HG02840 (cell line): Measurements from ENCODE around the gene GAL3ST3.
A peak's percentile ranks its signal among the peaks of the same experiment; 100 is the strongest.
"Not testable (repeated sequence)": the region's sequence is repeated elsewhere in the genome, so short reads cannot be mapped to it uniquely, and the experiment has no call there.

Source experiments
- ATAC-seq: cut with Tn5 transposase; IDR thresholded peaks from one replicate; pipeline ENCODE4 v1.9.1; 2021; ENCODE audit warnings: mild to moderate bottlenecking, moderate library complexity, moderate number of reproducible peaks; ENCODE audit not compliant: unreplicated experiment, low FRiP score

GAL3ST3 gene

GRCh38 chr11:66048547-66049323 lies at the start of gene GAL3ST3:
TSS of gene GAL3ST3 (minus strand) at chr11:66049161. CDS start at chr11:66045415, 3,746 bp downstream.
- ATAC-seq = no peak

- ATAC-seq = not testable (repeated sequence)
Observed at GRCh38 chr11:66092125-66092524, 43.2 kb upstream of the GAL3ST3 start.

GRCh38 chr11:66090288-66090687 lies 41.3 kb upstream of the GAL3ST3 start:
- no peak for ATAC-seq

- ATAC-seq = no peak
Observed at GRCh38 chr11:66089067-66089466, 40.1 kb upstream of the GAL3ST3 start.

GRCh38 chr11:66087148-66087908 lies 38.4 kb upstream of the GAL3ST3 start:
- ATAC-seq = no peak

GRCh38 chr11:66084821-66085475 lies 36.0 kb upstream of the GAL3ST3 start:
- ATAC-seq = no peak

- ATAC-seq = no peak
Observed at GRCh38 chr11:66083767-66084166, 34.8 kb upstream of the GAL3ST3 start.

GRCh38 chr11:66082946-66083698 lies 34.2 kb upstream of the GAL3ST3 start:
- no peak for ATAC-seq

- peak; percentile 60 for ATAC-seq
Observed at GRCh38 chr11:66081505-66081904, 32.5 kb upstream of the GAL3ST3 start.

- ATAC-seq = no peak
Observed at GRCh38 chr11:66080055-66080817, 31.3 kb upstream of the GAL3ST3 start.

GRCh38 chr11:66078949-66079348 lies 30.0 kb upstream of the GAL3ST3 start:
- not testable (repeated sequence) for ATAC-seq

GRCh38 chr11:66077927-66078326 lies 29.0 kb upstream of the GAL3ST3 start:
- ATAC-seq = no peak

GRCh38 chr11:66076561-66076960 lies 27.6 kb upstream of the GAL3ST3 start:
- ATAC-seq = no peak

GRCh38 chr11:66075273-66075672 lies 26.3 kb upstream of the GAL3ST3 start:
- ATAC-seq = no peak

- no peak for ATAC-seq
Observed at GRCh38 chr11:66073669-66074068, 24.7 kb upstream of the GAL3ST3 start.

GRCh38 chr11:66072518-66072917 lies 23.6 kb upstream of the GAL3ST3 start:
- ATAC-seq = no peak

- ATAC-seq = no peak
Observed at GRCh38 chr11:66072081-66072480, 23.1 kb upstream of the GAL3ST3 start.

- no peak for ATAC-seq
Observed at GRCh38 chr11:66071381-66071801, 22.4 kb upstream of the GAL3ST3 start.

GRCh38 chr11:66070604-66071380 lies 21.8 kb upstream of the GAL3ST3 start:
- ATAC-seq = peak; percentile 25
